GM12801 (cell line): ENCODE data around the gene TRIM27.

Experiments
- TF ChIP-seq, protein P1 (sequence below): IDR thresholded peaks from one replicate; pipeline ENCODE4 v1.5.1; 2011; ENCODE audit warnings: control low read depth; ENCODE audit not compliant: insufficient read length; ENCODE audit errors: extremely low read depth

Gene TRIM27

DNA sequence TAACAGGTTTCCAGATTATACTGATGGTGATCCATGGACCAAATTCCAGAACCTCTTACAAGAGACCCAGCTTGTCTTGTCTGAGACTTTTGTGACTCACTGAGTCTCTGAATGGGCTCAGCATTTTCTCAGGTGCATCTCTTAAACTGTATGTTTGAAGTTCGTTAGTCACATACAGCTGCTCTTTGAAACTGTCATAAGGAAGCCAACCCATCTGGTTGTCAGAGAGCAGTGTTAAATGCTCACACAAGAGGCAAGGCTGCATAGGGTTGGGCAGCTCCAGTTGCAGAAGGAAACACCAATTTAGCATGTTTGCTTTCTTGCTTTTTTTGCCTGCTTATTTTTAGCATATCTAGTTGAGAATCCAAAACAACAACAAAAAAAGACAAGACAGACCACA lies 47.1 kb downstream of the TRIM27 start:
- TF ChIP-seq, protein P1, sequence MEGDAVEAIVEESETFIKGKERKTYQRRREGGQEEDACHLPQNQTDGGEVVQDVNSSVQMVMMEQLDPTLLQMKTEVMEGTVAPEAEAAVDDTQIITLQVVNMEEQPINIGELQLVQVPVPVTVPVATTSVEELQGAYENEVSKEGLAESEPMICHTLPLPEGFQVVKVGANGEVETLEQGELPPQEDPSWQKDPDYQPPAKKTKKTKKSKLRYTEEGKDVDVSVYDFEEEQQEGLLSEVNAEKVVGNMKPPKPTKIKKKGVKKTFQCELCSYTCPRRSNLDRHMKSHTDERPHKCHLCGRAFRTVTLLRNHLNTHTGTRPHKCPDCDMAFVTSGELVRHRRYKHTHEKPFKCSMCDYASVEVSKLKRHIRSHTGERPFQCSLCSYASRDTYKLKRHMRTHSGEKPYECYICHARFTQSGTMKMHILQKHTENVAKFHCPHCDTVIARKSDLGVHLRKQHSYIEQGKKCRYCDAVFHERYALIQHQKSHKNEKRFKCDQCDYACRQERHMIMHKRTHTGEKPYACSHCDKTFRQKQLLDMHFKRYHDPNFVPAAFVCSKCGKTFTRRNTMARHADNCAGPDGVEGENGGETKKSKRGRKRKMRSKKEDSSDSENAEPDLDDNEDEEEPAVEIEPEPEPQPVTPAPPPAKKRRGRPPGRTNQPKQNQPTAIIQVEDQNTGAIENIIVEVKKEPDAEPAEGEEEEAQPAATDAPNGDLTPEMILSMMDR, result no peak

DNA sequence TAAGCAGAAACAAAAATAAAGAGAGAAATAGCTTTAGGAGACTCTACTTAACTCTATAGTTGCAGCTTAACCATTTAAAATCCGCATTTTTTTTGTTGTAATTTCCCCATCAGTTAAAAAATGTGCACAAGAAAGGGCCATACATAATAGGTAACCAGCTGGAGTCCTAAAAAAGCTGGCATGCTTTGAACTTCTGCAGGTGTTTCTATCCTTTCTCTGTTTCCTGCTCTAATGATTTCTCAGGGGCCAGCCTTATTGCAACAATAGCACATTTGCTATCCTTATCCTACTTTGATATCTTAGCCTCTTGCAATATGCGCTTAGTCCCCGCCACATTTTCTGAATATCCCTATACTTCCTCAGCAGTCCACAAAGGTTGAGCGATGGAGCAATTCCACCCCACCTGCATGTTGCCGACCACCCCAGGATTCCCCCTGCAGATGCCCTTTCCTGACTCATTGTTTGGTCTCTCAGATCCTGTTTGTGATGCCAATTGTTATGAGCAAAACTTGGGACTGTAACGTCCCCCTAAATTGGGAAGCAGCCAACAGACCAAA lies 48.5 kb downstream of the TRIM27 start:
- TF ChIP-seq, protein P1, result no peak

- TF ChIP-seq, protein P1, result no peak
Measured at GRCh38 chr6:28871335-28872156, 52.2 kb downstream of the TRIM27 start.

GRCh38 chr6:28868873-28869272 lies 54.9 kb downstream of the TRIM27 start:
- TF ChIP-seq, protein P1, result no peak

DNA sequence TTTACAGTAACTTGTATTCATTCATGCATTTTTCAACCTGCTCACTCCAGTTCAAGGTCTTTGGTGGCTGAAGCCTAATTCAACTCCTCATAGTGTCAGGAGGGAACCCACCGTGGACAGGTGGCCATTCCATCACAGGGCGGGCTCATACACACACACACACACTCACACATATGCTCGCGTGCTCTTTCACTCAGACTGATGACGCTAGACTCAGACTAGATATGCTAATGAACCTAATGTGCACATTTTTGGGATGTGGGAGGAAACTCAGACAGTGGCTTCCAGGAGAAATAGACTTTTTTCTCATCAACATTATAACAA lies 56.7 kb downstream of the TRIM27 start:
- TF ChIP-seq, protein P1, result no peak

- TF ChIP-seq, protein P1, result no peak
Measured at GRCh38 chr6:28865401-28866204, 58.2 kb downstream of the TRIM27 start.

- TF ChIP-seq, protein P1, result no peak
Measured at GRCh38 chr6:28864326-28864923, 59.4 kb downstream of the TRIM27 start.
